Mucosa of rectum (tissue), 2 donors: ENCODE data around the gene OIT3.

Source experiments
- H3K27ac ChIP-seq, 2 donors: one replicate each; pipeline ENCODE4 v1.7.0; 2013; ENCODE audit warnings: inconsistent platforms in 2 of 2, low read depth in 2 of 2, low read length in 2 of 2
- H3K27me3 ChIP-seq, 2 donors: one replicate each; pipeline ENCODE4 v1.7.0; 2013; ENCODE audit warnings: low read length in 2 of 2; ENCODE audit not compliant: control insufficient read depth in 2 of 2, insufficient read depth in 2 of 2
- H3K36me3 ChIP-seq, 2 donors: one replicate each; pipeline ENCODE4 v1.7.0; 2013; ENCODE audit warnings: low read length in 2 of 2; ENCODE audit not compliant: control insufficient read depth in 2 of 2, insufficient read depth in 2 of 2
- H3K4me1 ChIP-seq, 2 donors: one replicate each; pipeline ENCODE4 v1.7.0; 2013; ENCODE audit warnings: low read length in 2 of 2, mild to moderate bottlenecking in 1 of 2; ENCODE audit not compliant: control insufficient read depth in 2 of 2, insufficient read depth in 2 of 2
- H3K4me3 ChIP-seq, 2 donors: one replicate each; pipeline ENCODE4 v1.7.0; 2013; ENCODE audit warnings: low read length in 2 of 2
- H3K9ac ChIP-seq, 2 donors: one replicate each; pipeline ENCODE4 v1.7.0; 2013; ENCODE audit warnings: low read length in 2 of 2, low read depth in 1 of 2, mild to moderate bottlenecking in 1 of 2
- H3K9me3 ChIP-seq, 2 donors: one replicate each; pipeline ENCODE4 v1.7.0; 2013; ENCODE audit warnings: low read length in 2 of 2; ENCODE audit not compliant: control insufficient read depth in 2 of 2
- donor health status: healthy.
- donor health status: Normal muscosa, but diverticular disease.

The OIT3 gene

GRCh38 chr10:72976886-72977285, 83.3 kb downstream of the OIT3 start:
- no peak overlapping the region for H3K27ac ChIP-seq
- H3K36me3 ChIP-seq = no peaks in the 10 kb centered on the region
- no peaks in the 10 kb centered on the region for H3K27me3 ChIP-seq
- no peak overlapping the region for H3K9ac ChIP-seq
- no peak overlapping the region for H3K4me3 ChIP-seq
- peaks cover 3 to 4% of the 10 kb centered on the region in 2 donors for H3K9me3 ChIP-seq
- H3K4me1 ChIP-seq = no peaks in the 10 kb centered on the region

- no peak overlapping the region for H3K9ac ChIP-seq
- H3K27ac ChIP-seq = no peak overlapping the region
- peaks cover 3 to 4% of the 10 kb centered on the region in 2 donors for H3K9me3 ChIP-seq
- no peaks in the 10 kb centered on the region for H3K27me3 ChIP-seq
- H3K36me3 ChIP-seq = no peaks in the 10 kb centered on the region
- H3K4me3 ChIP-seq = no peak overlapping the region
- H3K4me1 ChIP-seq = no peaks in the 10 kb centered on the region
Observed at GRCh38 chr10:72979709-72980108, 86.2 kb downstream of the OIT3 start.

GRCh38 chr10:72980348-72980747, 86.8 kb downstream of the OIT3 start:
- H3K9ac ChIP-seq = no peak overlapping the region
- no peaks in the 10 kb centered on the region for H3K4me1 ChIP-seq
- no peaks in the 10 kb centered on the region for H3K27me3 ChIP-seq
- H3K4me3 ChIP-seq = no peak overlapping the region
- peaks cover 3 to 4% of the 10 kb centered on the region in 2 donors for H3K9me3 ChIP-seq
- H3K27ac ChIP-seq = no peak overlapping the region
- H3K36me3 ChIP-seq = no peaks in the 10 kb centered on the region

GRCh38 chr10:72981028-72981881, 87.7 kb downstream of the OIT3 start:
- no peak overlapping the region for H3K4me3 ChIP-seq
- no peak overlapping the region for H3K27ac ChIP-seq
- no peak overlapping the region for H3K9ac ChIP-seq
- H3K4me1 ChIP-seq = no peaks in the 10 kb centered on the region
- H3K9me3 ChIP-seq = peaks cover 3 to 4% of the 10 kb centered on the region in 2 donors
- H3K36me3 ChIP-seq = no peaks in the 10 kb centered on the region
- H3K27me3 ChIP-seq = no peaks in the 10 kb centered on the region

GRCh38 chr10:72981882-72982529, 88.5 kb downstream of the OIT3 start:
- H3K4me1 ChIP-seq = no peaks in the 10 kb centered on the region
- peaks cover 1 to 4% of the 10 kb centered on the region in 2 donors for H3K9me3 ChIP-seq
- no peaks in the 10 kb centered on the region for H3K36me3 ChIP-seq
- H3K27me3 ChIP-seq = no peaks in the 10 kb centered on the region
- H3K27ac ChIP-seq = no peak overlapping the region
- no peak overlapping the region for H3K4me3 ChIP-seq
- H3K9ac ChIP-seq = no peak overlapping the region
